ENCODE data around the gene TBC1D22A.

TBC1D22A gene

DNA sequence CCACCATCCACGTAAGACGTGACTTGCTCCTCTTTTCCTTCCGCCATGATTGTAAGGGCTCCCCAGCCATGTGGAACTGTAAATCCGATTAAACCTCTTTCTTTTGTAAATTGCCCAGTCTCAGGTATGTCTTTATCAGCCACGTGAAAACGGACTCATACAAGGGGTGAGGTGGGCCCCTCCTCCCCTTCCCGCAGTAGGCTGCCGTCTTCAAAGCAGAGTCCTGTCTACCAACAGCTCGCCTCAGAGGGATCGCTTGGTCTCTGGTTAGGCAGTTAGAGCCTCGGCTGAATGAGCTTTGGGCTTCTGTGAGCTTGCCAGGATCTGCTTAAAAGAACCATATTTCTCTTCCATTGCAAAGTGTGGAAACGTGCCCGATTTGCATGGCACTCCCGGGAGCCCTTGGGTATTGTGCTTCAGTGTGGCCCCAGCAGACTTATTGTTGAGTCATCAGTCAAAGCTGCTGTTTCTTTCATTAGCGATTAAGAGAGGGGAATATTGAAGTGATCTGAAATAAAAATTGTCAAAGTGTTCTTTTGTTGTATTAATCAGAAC lies 338.3 kb downstream of the TBC1D22A start:
- Histone ChIP-seq H3K9me2 (ENCODE audit: low read depth, low read length) (no peaks in the 10 kb centered on the region), H3K36me3 (ENCODE audit: insufficient read depth, low read length) (no peaks in the 10 kb centered on the region), H3K27me3 (ENCODE audit: insufficient read depth, low read length) (no peaks in the 10 kb centered on the region), H3K79me2 (ENCODE audit: insufficient read depth, low read length) (no peaks in the 10 kb centered on the region), H3K9ac (ENCODE audit: low read length) (no peak overlapping the region), H3K4me1 (ENCODE audit: insufficient read depth, low read length, severe bottlenecking) (no peaks in the 10 kb centered on the region), H4K20me1 (ENCODE audit: insufficient read depth, low read length) (no peaks in the 10 kb centered on the region), H3F3A (ENCODE audit: insufficient read depth, low read length) (no peaks in the 10 kb centered on the region), H3K4me2 (ENCODE audit: low read length) (no peak overlapping the region), H3K27ac (ENCODE audit: low read depth, low read length, poor library complexity, severe bottlenecking) (no peak overlapping the region), H3K9me3 (ENCODE audit: low read length) (no peaks in the 10 kb centered on the region), H3K4me3 (ENCODE audit: low read depth, low read length, poor library complexity, severe bottlenecking) (no peak overlapping the region), H2AFZ (ENCODE audit: low read length) (no peak overlapping the region)
- TF ChIP-seq EZH2 (IDR thresholded peaks at IDR 0.05; ENCODE audit: borderline replicate concordance, low read length) = no peak
- TF ChIP-seq CTCF (IDR thresholded peaks at IDR 0.05; ENCODE audit: low read length) = no peak

DNA sequence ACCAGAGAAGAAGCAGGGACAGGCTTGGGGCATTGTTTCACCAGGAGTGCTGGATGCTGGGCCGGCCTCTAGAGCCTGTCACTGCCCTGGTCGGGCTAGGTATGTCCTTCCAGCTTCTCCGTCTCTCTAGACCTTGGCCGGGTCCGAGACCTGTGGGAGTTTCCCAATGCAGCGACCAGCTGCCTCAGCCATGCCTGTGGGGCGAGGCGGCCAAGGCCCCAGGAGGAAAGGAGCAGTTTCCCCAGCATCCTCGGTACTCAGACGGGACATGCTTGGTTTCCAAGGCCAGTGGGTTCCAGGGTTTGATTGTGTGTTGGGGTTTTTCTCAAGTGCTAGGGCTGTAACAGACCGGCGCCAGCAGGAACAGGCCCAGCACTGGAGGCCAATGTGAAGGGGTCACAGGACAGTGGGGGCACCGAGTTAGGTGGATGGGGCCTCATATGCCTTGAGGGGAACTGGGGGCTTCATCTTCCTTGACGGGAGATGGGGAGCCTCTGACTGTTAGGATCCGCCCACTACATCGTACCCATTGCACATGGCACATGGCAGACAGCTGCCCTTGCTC lies 339.0 kb downstream of the TBC1D22A start:
- Histone ChIP-seq H3K4me3 (ENCODE audit: low read depth, low read length, poor library complexity, severe bottlenecking) (no peak overlapping the region), H3F3A (ENCODE audit: insufficient read depth, low read length) (no peaks in the 10 kb centered on the region), H3K4me1 (ENCODE audit: insufficient read depth, low read length, severe bottlenecking) (no peaks in the 10 kb centered on the region), H3K27ac (ENCODE audit: low read depth, low read length, poor library complexity, severe bottlenecking) (no peak overlapping the region), H3K9me3 (ENCODE audit: low read length) (no peaks in the 10 kb centered on the region), H3K36me3 (ENCODE audit: insufficient read depth, low read length) (no peaks in the 10 kb centered on the region), H3K27me3 (ENCODE audit: insufficient read depth, low read length) (no peaks in the 10 kb centered on the region), H4K20me1 (ENCODE audit: insufficient read depth, low read length) (no peaks in the 10 kb centered on the region), H3K4me2 (ENCODE audit: low read length) (no peak overlapping the region), H2AFZ (ENCODE audit: low read length) (no peak overlapping the region), H3K79me2 (ENCODE audit: insufficient read depth, low read length) (no peaks in the 10 kb centered on the region), H3K9me2 (ENCODE audit: low read depth, low read length) (no peaks in the 10 kb centered on the region), H3K9ac (ENCODE audit: low read length) (no peak overlapping the region)
- TF ChIP-seq CTCF (IDR thresholded peaks at IDR 0.05; ENCODE audit: low read length) (no peak), EZH2 (IDR thresholded peaks at IDR 0.05; ENCODE audit: borderline replicate concordance, low read length) (no peak)

DNA sequence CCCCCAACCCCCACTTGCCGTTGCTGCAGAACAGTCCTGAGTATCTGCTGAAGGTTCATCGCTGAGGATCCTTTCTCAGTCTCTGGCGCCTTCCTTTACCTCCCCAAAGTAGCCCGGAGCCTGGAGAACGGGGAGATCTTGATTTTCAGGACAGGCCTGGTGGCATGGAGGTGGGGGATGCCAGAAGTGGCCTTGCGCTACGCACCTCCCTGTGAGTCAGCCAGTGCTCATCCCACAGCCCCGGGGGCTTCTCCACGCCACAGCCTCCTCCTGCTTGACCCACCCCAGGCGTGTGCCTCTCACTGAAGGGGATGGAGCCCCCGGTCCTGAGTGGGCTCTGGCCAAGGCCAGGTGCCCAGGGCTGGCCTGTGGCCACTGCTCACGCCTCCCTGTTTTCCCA lies 339.6 kb downstream of the TBC1D22A start:
- Histone ChIP-seq H3K27ac (ENCODE audit: low read depth, low read length, poor library complexity, severe bottlenecking) (no peak overlapping the region), H4K20me1 (ENCODE audit: insufficient read depth, low read length) (no peaks in the 10 kb centered on the region)
- no peak for TF ChIP-seq CTCF (IDR thresholded peaks at IDR 0.05; ENCODE audit: low read length)
- TF ChIP-seq EZH2 (IDR thresholded peaks at IDR 0.05; ENCODE audit: borderline replicate concordance, low read length) = no peak

More for the DNA sequence above, 339.6 kb downstream of the TBC1D22A start:
- no peak overlapping the region for H3K9ac ChIP-seq (ENCODE audit: low read length)
- H3K36me3 ChIP-seq (ENCODE audit: insufficient read depth, low read length) = no peaks in the 10 kb centered on the region
- H3K4me2 ChIP-seq (ENCODE audit: low read length) = no peak overlapping the region
- H3K4me1 ChIP-seq (ENCODE audit: insufficient read depth, low read length, severe bottlenecking) = no peaks in the 10 kb centered on the region
- H2AFZ ChIP-seq (ENCODE audit: low read length) = no peak overlapping the region
- H3K27me3 ChIP-seq (ENCODE audit: insufficient read depth, low read length) = no peaks in the 10 kb centered on the region
- H3F3A ChIP-seq (ENCODE audit: insufficient read depth, low read length) = no peaks in the 10 kb centered on the region
- no peak overlapping the region for H3K4me3 ChIP-seq (ENCODE audit: low read depth, low read length, poor library complexity, severe bottlenecking)
- H3K9me2 ChIP-seq (ENCODE audit: low read depth, low read length) = no peaks in the 10 kb centered on the region
- H3K79me2 ChIP-seq (ENCODE audit: insufficient read depth, low read length) = no peaks in the 10 kb centered on the region
- H3K9me3 ChIP-seq (ENCODE audit: low read length) = no peaks in the 10 kb centered on the region
